Glutamatergic neuron (in vitro differentiated cells): ENCODE measurements around the gene KAT2A. TPM values are rescaled to one million over a fixed set of nuclear protein-coding genes. Genes with fewer than 3 reads are reported as not detected.

ENCODE experiments used
- DNase-seq: peaks from one replicate; pipeline ENCODE4 v3.0.0; 2022
- H3K27ac Mint-ChIP-seq: one replicate; pipeline ENCODE4 v1.8.0; 2020; ENCODE audit warnings: mild to moderate bottlenecking, mixed read lengths, inconsistent platforms; ENCODE audit not compliant: unreplicated experiment
- H3K27me3 Mint-ChIP-seq: one replicate; pipeline ENCODE4 v1.8.0; 2020; ENCODE audit warnings: mild to moderate bottlenecking, moderate library complexity, mixed read lengths, inconsistent platforms; ENCODE audit not compliant: unreplicated experiment
- H3K36me3 Mint-ChIP-seq: one replicate; pipeline ENCODE4 v1.8.0; 2020; ENCODE audit warnings: mild to moderate bottlenecking, mixed read lengths, inconsistent platforms; ENCODE audit not compliant: unreplicated experiment
- H3K4me1 Mint-ChIP-seq: one replicate; pipeline ENCODE4 v1.8.0; 2020; ENCODE audit warnings: mild to moderate bottlenecking, low read depth, mixed read lengths, inconsistent platforms; ENCODE audit not compliant: unreplicated experiment
- H3K4me3 Mint-ChIP-seq: one replicate; pipeline ENCODE4 v1.8.0; 2020; ENCODE audit warnings: mild to moderate bottlenecking, mixed read lengths, inconsistent platforms; ENCODE audit not compliant: unreplicated experiment
- H3K9me3 Mint-ChIP-seq: one replicate; pipeline ENCODE4 v1.8.0; 2020; ENCODE audit warnings: mild to moderate bottlenecking, moderate library complexity, mixed read lengths, inconsistent platforms; ENCODE audit not compliant: unreplicated experiment
- CTCF ChIP-seq: fragments of 200-600 bp; sonication (generic); IDR thresholded peaks from one replicate; pipeline ENCODE4 v1.5.0; 2021; ENCODE audit not compliant: partially characterized antibody, unreplicated experiment
- total RNA-seq: library from RNA; stranded (reverse); fragmentation: NEBNext Ultra II Directional; extraction: Animal tissue kit (Norgen Biotek cat#: 25700); gene quantifications from one replicate; pipeline ENCODE4 v1.2.1, GENCODE V29; 2021; ENCODE audit not compliant: unreplicated experiment

Gene KAT2A
- total RNA-seq, 1 donor from 2014 or later = 29.3 TPM

GRCh38 chr17:42118126-42118510, 3.0 kb downstream of the KAT2A start:
- Mint-ChIP-seq H3K27me3 (peaks cover 6% of the 10 kb centered on the region), H3K36me3 (no peaks in the 10 kb centered on the region), H3K4me3 (no peak overlapping the region), H3K4me1 (peaks cover 22% of the 10 kb centered on the region), H3K27ac (no peak overlapping the region), H3K9me3 (peaks cover 9% of the 10 kb centered on the region)
- no peak for TF ChIP-seq CTCF
- no peak for DNase-seq

GRCh38 chr17:42117397-42118125, 3.6 kb downstream of the KAT2A start:
- Mint-ChIP-seq H3K9me3 (peaks cover 9% of the 10 kb centered on the region), H3K4me3 (no peak overlapping the region), H3K36me3 (no peaks in the 10 kb centered on the region), H3K4me1 (peaks cover 20% of the 10 kb centered on the region), H3K27me3 (peaks cover 4% of the 10 kb centered on the region), H3K27ac (no peak overlapping the region)
- DNase-seq = no peak
- no peak for TF ChIP-seq CTCF

DNA sequence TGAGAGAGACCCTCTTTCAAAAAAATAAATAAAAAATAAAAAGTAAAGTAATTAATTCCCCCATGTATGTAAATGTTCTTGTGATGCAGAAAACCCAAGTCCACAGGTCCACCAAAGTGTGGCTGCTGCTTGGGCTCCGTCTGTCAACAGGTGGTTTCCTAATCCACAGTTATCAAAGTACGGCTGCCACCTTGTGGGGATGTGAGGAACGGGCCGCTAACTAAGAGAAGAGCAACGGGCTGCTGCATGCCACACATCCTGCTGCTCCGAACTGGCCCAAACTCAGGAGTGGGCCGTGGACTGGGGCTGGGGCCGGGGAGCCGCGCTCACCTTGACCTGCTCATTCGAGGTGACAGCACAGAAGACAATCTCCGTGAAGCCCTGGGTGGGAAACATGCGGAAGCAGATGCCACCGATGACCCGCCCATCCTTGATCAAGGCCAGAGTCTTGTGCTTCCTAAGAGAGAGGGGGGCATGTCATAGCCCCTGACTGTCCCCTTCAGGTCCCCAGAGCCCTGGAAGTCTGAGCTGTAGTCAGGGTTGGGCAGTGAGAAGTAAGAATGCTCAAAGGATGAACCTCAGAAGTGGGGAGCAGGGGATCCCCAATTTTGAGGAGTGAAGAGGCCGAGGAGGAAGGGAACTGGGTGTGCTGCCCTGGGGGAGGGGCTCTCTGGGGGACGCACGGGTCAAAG, 4.3 kb downstream of the KAT2A start:
- Mint-ChIP-seq H3K36me3 (no peaks in the 10 kb centered on the region), H3K27me3 (peaks cover 2% of the 10 kb centered on the region), H3K9me3 (peaks cover 6% of the 10 kb centered on the region), H3K27ac (no peak overlapping the region), H3K4me1 (peaks cover 13% of the 10 kb centered on the region), H3K4me3 (no peak overlapping the region)
- DNase-seq = peak; percentile 79
- TF ChIP-seq CTCF = peak; percentile 91

GRCh38 chr17:42114118-42114517, 7.0 kb downstream of the KAT2A start:
- Mint-ChIP-seq H3K4me1 (peaks cover 3% of the 10 kb centered on the region), H3K27ac (no peak overlapping the region), H3K27me3 (peaks cover 6% of the 10 kb centered on the region), H3K4me3 (no peak overlapping the region), H3K9me3 (peaks cover 2% of the 10 kb centered on the region), H3K36me3 (no peaks in the 10 kb centered on the region)
- no peak for DNase-seq
- no peak for TF ChIP-seq CTCF

GRCh38 chr17:42113293-42114069, 7.7 kb downstream of the KAT2A start:
- no peak for DNase-seq
- Mint-ChIP-seq H3K36me3 (no peaks in the 10 kb centered on the region), H3K4me3 (no peak overlapping the region), H3K27ac (no peak overlapping the region), H3K4me1 (no peaks in the 10 kb centered on the region), H3K27me3 (peaks cover 6% of the 10 kb centered on the region), H3K9me3 (peaks cover 2% of the 10 kb centered on the region)
- TF ChIP-seq CTCF = no peak
